HEK293T (cell line): Measurements from ENCODE around the gene CREB5.
"Not testable (repeated sequence)": the region's sequence is repeated elsewhere in the genome, so short reads cannot be mapped to it uniquely, and the experiment has no call there.

ENCODE experiments used
- CTCF ChIA-PET: fragments of 350-600 bp; formaldehyde crosslinking; extraction: SDS; loops from one replicate; lab custom pipeline; 2021; ENCODE audit warnings: antibody characterized with exemption, inconsistent platforms; lab: Yijun Ruan, JAX
- POLR2A ChIA-PET: fragments of 350-600 bp; formaldehyde crosslinking; extraction: SDS; loops from one replicate; lab custom pipeline; 2020; ENCODE audit warnings: antibody characterized with exemption, inconsistent platforms; lab: Yijun Ruan, JAX
- DNase-seq: peaks from one replicate; pipeline ENCODE4 v3.0.0; 2012; ENCODE audit warnings: mixed read lengths; ENCODE audit errors: extremely low spot score
- ARNT ChIP-seq: fragments of 450-650 bp; IDR thresholded peaks from 2 replicates; pipeline ENCODE4 v1.6.1; 2017; ENCODE audit warnings: mild to moderate bottlenecking
- BHLHE40 ChIP-seq: fragments of 450-650 bp; IDR thresholded peaks from 2 replicates; pipeline ENCODE4 v1.6.1; 2016; ENCODE audit warnings: mild to moderate bottlenecking, moderate library complexity, borderline replicate concordance
- CTBP1 ChIP-seq: fragments of 450-650 bp; IDR thresholded peaks from 2 replicates; pipeline ENCODE4 v1.6.1; 2016; ENCODE audit warnings: borderline replicate concordance
- ELF4 ChIP-seq: fragments of 450-650 bp; IDR thresholded peaks from 2 replicates; pipeline ENCODE4 v1.6.1; 2017; ENCODE audit warnings: antibody characterized with exemption
- FOXA1 ChIP-seq: fragments of 450-650 bp; IDR thresholded peaks from 2 replicates; pipeline ENCODE4 v1.6.1; 2016; ENCODE audit warnings: mild to moderate bottlenecking
- FOXK2 ChIP-seq: fragments of 450-650 bp; IDR thresholded peaks from 2 replicates; pipeline ENCODE4 v1.6.1; 2016; ENCODE audit warnings: mild to moderate bottlenecking
- FOXM1 ChIP-seq: fragments of 450-650 bp; IDR thresholded peaks from 2 replicates; pipeline ENCODE4 v1.6.1; 2017; ENCODE audit warnings: mild to moderate bottlenecking, borderline replicate concordance
- HDGF ChIP-seq: fragments of 450-650 bp; IDR thresholded peaks from 2 replicates; pipeline ENCODE4 v1.6.1; 2017; ENCODE audit warnings: antibody characterized with exemption, borderline replicate concordance
- L3MBTL2 ChIP-seq: fragments of 450-650 bp; conservative IDR thresholded peaks from 2 replicates; pipeline ENCODE4 v1.6.1; 2016; ENCODE audit warnings: mild to moderate bottlenecking
- LEF1 ChIP-seq: fragments of 450-650 bp; IDR thresholded peaks from 2 replicates; pipeline ENCODE4 v1.6.1; 2017; ENCODE audit warnings: mild to moderate bottlenecking, borderline replicate concordance
- NFRKB ChIP-seq: fragments of 450-650 bp; IDR thresholded peaks from 2 replicates; pipeline ENCODE4 v1.6.1; 2016; ENCODE audit warnings: mild to moderate bottlenecking, moderate library complexity
- PKNOX1 ChIP-seq: fragments of 450-650 bp; IDR thresholded peaks from 2 replicates; pipeline ENCODE4 v1.6.1; 2016
- SP1 ChIP-seq: fragments of 450-650 bp; IDR thresholded peaks from 2 replicates; pipeline ENCODE4 v1.6.1; 2017
- SUZ12 ChIP-seq: fragments of 450-650 bp; IDR thresholded peaks from 2 replicates; pipeline ENCODE4 v1.6.1; 2016; ENCODE audit warnings: mild to moderate bottlenecking
- TARDBP ChIP-seq: fragments of 450-650 bp; IDR thresholded peaks from 2 replicates; pipeline ENCODE4 v1.6.1; 2016
- ZNF384 ChIP-seq: fragments of 450-650 bp; IDR thresholded peaks from 2 replicates; pipeline ENCODE4 v1.6.1; 2016

Gene CREB5

GRCh38 chr7:28815369-28815927 lies 403.1 kb downstream of the CREB5 start:
- POLR2A ChIA-PET: no interaction called here
- no peak for DNase-seq
- TF ChIP-seq FOXK2: no peak
- no peak for TF ChIP-seq CTBP1
- no peak for TF ChIP-seq HDGF
- TF ChIP-seq ARNT: no peak
- no peak for TF ChIP-seq TARDBP
- TF ChIP-seq BHLHE40: no peak
- no peak for TF ChIP-seq FOXA1
- TF ChIP-seq LEF1: no peak
- no peak for TF ChIP-seq SP1
- TF ChIP-seq SUZ12: no peak
- no peak for TF ChIP-seq ZNF384
- TF ChIP-seq FOXM1: no peak
- no peak for TF ChIP-seq PKNOX1
- TF ChIP-seq L3MBTL2: no peak
- TF ChIP-seq ELF4: no peak
- TF ChIP-seq NFRKB: no peak
- CTCF ChIA-PET: no interaction called here

GRCh38 chr7:28815928-28816373 lies 403.6 kb downstream of the CREB5 start:
- POLR2A ChIA-PET: no interaction called here
- CTCF ChIA-PET: no interaction called here
- no peak for DNase-seq
- no peak for TF ChIP-seq TARDBP
- no peak for TF ChIP-seq PKNOX1
- no peak for TF ChIP-seq SP1
- no peak for TF ChIP-seq SUZ12
- no peak for TF ChIP-seq ARNT
- no peak for TF ChIP-seq BHLHE40
- no peak for TF ChIP-seq CTBP1
- no peak for TF ChIP-seq LEF1
- TF ChIP-seq ZNF384: no peak
- TF ChIP-seq FOXK2: no peak
- no peak for TF ChIP-seq FOXA1
- TF ChIP-seq FOXM1: no peak
- TF ChIP-seq ELF4: no peak
- no peak for TF ChIP-seq NFRKB
- no peak for TF ChIP-seq L3MBTL2
- TF ChIP-seq HDGF: no peak

- DNase-seq: no peak
- CTCF ChIA-PET: no interaction called here
These were observed 406.7 kb downstream of the CREB5 start for GRCh38 chr7:28818996-28819395.

GRCh38 chr7:28823582-28823981 lies 411.3 kb downstream of the CREB5 start:
- ChIA-PET POLR2A (no interaction called here), CTCF (interaction anchor here (0.7 kb wide), 1 partner anchor 9 kb away, joined by 4 read pairs; no protein-coding TSS in a partner anchor)
- TF ChIP-seq ELF4: no peak
- no peak for TF ChIP-seq CTBP1
- TF ChIP-seq BHLHE40: no peak
- no peak for TF ChIP-seq HDGF
- TF ChIP-seq FOXM1: no peak
- TF ChIP-seq ZNF384: no peak
- no peak for TF ChIP-seq FOXA1
- no peak for TF ChIP-seq PKNOX1

More at GRCh38 chr7:28818996-28819395, 406.7 kb downstream of the CREB5 start:
- POLR2A ChIA-PET: no interaction called here
- no peak for TF ChIP-seq BHLHE40
- no peak for TF ChIP-seq HDGF
- no peak for TF ChIP-seq TARDBP
- TF ChIP-seq NFRKB: no peak
- no peak for TF ChIP-seq ZNF384
- no peak for TF ChIP-seq ARNT
- no peak for TF ChIP-seq SP1
- no peak for TF ChIP-seq L3MBTL2
- TF ChIP-seq LEF1: no peak
- TF ChIP-seq FOXA1: no peak

GRCh38 chr7:28825817-28826448 lies 413.6 kb downstream of the CREB5 start:
- POLR2A ChIA-PET, DNase-seq, CTCF ChIA-PET: not testable (repeated sequence)

More at GRCh38 chr7:28823582-28823981, 411.3 kb downstream of the CREB5 start:
- DNase-seq: no peak

GRCh38 chr7:28830846-28831245 lies 418.5 kb downstream of the CREB5 start:
- no peak for DNase-seq
- TF ChIP-seq ARNT (no peak), L3MBTL2 (no peak), TARDBP (no peak), LEF1 (no peak), PKNOX1 (no peak), FOXK2 (no peak), FOXM1 (no peak), SUZ12 (no peak), HDGF (no peak), BHLHE40 (no peak), CTBP1 (no peak)
- CTCF ChIA-PET: no interaction called here
- POLR2A ChIA-PET: no interaction called here
